Central memory CD8-positive, alpha-beta T cell (primary cell): ENCODE data around the gene SLMAP.

Source experiments
- ATAC-seq: fragments of 150-1000 bp; cut with Tn5 transposase; replicated peaks from 2 replicates; pipeline ENCODE4 v1.10.0; 2022; ENCODE audit warnings: mild to moderate bottlenecking, moderate FRiP score, moderate number of reproducible peaks; ENCODE audit not compliant: poor library complexity, severe bottlenecking; ENCODE audit errors: extremely low read depth
- DNase-seq, 2 donors: peaks; one replicate each; pipeline ENCODE4 v3.0.0; 2021; ENCODE audit warnings: low spot score in 2 of 2
- H3K27ac Mint-ChIP-seq: one replicate; pipeline ENCODE4 v1.8.0; 2022; ENCODE audit warnings: low read depth, mild to moderate bottlenecking, moderate library complexity, mixed read lengths
- H3K27me3 Mint-ChIP-seq: one replicate; pipeline ENCODE4 v1.8.0; 2022; ENCODE audit warnings: mixed read lengths
- H3K36me3 Mint-ChIP-seq: one replicate; pipeline ENCODE4 v1.8.0; 2022; ENCODE audit warnings: mild to moderate bottlenecking, moderate library complexity, mixed read lengths; ENCODE audit not compliant: insufficient read depth
- H3K4me1 Mint-ChIP-seq: one replicate; pipeline ENCODE4 v1.8.0; 2022; ENCODE audit warnings: mixed read lengths
- H3K4me3 Mint-ChIP-seq: one replicate; pipeline ENCODE4 v1.8.0; 2022; ENCODE audit warnings: mild to moderate bottlenecking, moderate library complexity, mixed read lengths
- H3K9me3 Mint-ChIP-seq: one replicate; pipeline ENCODE4 v1.8.0; 2022; ENCODE audit warnings: mixed read lengths

The SLMAP gene, protein sequence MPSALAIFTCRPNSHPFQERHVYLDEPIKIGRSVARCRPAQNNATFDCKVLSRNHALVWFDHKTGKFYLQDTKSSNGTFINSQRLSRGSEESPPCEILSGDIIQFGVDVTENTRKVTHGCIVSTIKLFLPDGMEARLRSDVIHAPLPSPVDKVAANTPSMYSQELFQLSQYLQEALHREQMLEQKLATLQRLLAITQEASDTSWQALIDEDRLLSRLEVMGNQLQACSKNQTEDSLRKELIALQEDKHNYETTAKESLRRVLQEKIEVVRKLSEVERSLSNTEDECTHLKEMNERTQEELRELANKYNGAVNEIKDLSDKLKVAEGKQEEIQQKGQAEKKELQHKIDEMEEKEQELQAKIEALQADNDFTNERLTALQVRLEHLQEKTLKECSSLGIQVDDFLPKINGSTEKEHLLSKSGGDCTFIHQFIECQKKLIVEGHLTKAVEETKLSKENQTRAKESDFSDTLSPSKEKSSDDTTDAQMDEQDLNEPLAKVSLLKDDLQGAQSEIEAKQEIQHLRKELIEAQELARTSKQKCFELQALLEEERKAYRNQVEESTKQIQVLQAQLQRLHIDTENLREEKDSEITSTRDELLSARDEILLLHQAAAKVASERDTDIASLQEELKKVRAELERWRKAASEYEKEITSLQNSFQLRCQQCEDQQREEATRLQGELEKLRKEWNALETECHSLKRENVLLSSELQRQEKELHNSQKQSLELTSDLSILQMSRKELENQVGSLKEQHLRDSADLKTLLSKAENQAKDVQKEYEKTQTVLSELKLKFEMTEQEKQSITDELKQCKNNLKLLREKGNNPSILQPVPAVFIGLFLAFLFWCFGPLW

DNA sequence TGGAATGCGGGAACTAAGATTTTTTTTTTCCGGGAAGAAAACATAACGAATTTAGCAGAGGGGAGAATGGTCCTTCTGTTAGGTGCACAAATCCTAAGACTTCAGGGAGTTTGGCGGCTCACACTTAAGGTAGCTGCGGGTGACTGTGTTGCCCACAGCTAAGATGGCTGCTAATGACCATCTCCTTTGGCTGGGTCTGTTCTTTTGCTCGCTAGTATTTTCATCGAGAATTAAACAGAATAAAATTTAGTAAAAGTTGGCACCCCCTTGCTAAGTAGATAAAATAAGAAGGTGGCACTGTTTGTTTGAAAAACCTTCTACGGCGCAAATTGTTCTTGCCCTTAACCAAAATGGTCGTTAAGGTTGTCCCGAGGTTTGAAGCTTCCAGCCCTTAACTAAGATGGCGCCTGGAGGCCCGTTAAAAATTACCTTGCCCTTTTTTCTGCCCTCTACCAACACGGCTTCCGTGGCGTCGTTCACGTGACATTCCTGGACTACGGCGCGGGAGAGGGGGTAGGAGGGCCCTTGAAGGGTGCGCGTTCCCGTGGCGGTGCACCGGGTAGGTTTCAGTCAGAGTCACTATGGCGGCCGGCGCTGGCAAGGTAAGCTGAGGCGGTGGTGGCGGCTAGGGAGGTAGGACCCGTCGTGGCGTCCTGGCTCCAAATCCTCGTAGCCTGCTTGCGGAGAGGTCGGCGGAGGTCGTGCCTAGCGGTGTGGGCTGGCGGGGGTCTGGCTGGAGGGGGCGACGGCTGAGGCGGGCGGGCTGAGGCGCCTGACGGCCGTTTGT is at the start of gene SLMAP:
Gene SLMAP (plus strand): TSS at position 569 of the 787 bp plus-strand sequence. CDS start 1,343 bp downstream, outside the sequence.
- DNase-seq (peak; percentile 85 to 93), ATAC-seq (peak; percentile 98)
- Mint-ChIP-seq H3K4me1 (peaks cover 23% of the 10 kb centered on the region), H3K36me3 (peaks cover 9% of the 10 kb centered on the region), H3K9me3 (no peaks in the 10 kb centered on the region), H3K4me3 (peak within 1 kb of the TSS; percentile 89), H3K27me3 (no peaks in the 10 kb centered on the region), H3K27ac (peak within 1 kb of the TSS; percentile 84)

DNA sequence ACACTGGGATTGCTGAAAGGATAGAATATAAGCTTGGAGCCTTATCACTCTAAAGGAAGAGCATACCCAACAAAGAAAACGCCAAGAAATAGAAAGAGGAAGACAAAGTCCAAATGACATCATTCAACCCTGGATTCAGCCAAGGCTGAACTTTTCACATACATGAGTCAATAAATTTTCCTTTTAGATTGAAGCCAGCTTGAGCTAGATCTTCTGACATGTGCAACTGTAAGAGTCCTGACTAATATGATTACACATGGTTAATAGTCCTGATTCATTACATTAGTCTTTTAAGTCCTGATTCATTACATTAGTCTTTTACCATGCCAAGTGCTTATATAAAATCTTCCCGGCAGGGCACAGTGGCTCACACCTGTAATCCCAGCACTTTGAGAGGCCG is 49.6 kb upstream of the SLMAP start:
- Mint-ChIP-seq H3K4me1 (peaks cover 5% of the 10 kb centered on the region), H3K36me3 (no peaks in the 10 kb centered on the region), H3K27ac (no peak overlapping the region), H3K9me3 (no peaks in the 10 kb centered on the region), H3K27me3 (no peaks in the 10 kb centered on the region), H3K4me3 (no peak overlapping the region)
- ATAC-seq (no peak), DNase-seq (no peak)

DNA sequence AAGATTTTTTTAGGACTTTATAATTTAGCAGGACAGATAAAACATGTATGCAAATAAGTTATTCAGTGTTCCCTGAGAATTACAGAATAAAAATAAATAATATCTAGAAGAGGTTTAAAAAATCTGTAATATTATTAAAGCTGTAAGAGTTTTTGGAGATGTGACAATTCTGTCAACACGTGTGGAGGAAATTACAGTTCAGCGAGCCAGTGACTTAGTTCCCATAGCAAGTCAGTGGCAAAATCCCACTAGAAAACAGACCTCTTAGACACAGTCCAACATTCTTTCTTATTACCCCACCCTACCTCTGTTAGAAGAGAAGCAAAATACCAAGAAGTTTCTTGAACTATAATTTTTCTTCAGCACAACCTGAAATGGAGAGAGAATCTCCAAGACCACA is 47.1 kb upstream of the SLMAP start:
- Mint-ChIP-seq H3K9me3 (no peaks in the 10 kb centered on the region), H3K4me1 (peaks cover 5% of the 10 kb centered on the region), H3K27me3 (no peaks in the 10 kb centered on the region), H3K36me3 (no peaks in the 10 kb centered on the region), H3K4me3 (no peak overlapping the region), H3K27ac (no peak overlapping the region)
- DNase-seq: no peak
- ATAC-seq: no peak

DNA sequence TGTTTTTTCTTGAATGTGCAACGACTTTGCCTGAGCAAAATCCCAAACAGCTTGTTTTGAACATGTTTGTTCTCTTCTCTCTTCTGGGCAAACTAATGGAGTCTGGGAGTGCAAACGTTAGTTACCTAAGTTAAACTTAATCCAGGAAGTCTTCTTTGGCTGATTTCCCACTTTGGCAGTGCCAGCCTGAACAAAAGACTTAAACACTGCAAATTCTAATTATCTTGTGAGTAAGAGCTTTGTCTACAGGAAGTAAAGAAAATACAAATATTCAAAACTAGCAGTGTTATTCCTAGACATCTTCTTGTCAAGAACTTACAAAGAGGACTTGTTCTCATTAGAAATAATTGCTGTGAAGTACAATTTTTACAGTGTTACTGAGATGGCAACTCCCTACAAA is 46.5 kb upstream of the SLMAP start:
- Mint-ChIP-seq H3K27ac (no peak overlapping the region), H3K36me3 (no peaks in the 10 kb centered on the region), H3K27me3 (no peaks in the 10 kb centered on the region), H3K4me3 (no peak overlapping the region), H3K9me3 (no peaks in the 10 kb centered on the region), H3K4me1 (peaks cover 5% of the 10 kb centered on the region)
- ATAC-seq (no peak), DNase-seq (no peak)

DNA sequence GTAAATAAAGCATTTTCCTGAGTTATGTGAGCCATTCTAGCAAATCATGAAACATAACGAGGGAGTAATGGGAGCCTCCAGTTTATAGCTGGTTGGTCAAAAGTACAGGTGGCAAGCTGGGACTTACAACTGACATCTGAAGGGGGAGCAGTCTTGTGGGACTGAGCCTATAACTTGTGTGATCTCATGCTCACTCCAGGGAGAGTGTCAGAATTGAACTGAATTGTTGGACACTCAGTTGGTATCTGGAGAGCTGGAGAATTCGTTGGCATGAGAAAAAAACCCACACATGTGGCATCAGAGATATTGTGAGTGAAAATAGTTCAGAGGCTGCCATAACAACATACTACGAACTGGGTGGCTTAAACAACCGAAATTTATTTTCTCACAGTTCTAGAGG is 40.4 kb upstream of the SLMAP start:
- H3K27me3 Mint-ChIP-seq: no peaks in the 10 kb centered on the region
- no peak for DNase-seq
- no peaks in the 10 kb centered on the region for H3K36me3 Mint-ChIP-seq
- H3K4me1 Mint-ChIP-seq: no peaks in the 10 kb centered on the region
- H3K9me3 Mint-ChIP-seq: no peaks in the 10 kb centered on the region
- no peak overlapping the region for H3K4me3 Mint-ChIP-seq
- H3K27ac Mint-ChIP-seq: no peak overlapping the region
- ATAC-seq: no peak

DNA sequence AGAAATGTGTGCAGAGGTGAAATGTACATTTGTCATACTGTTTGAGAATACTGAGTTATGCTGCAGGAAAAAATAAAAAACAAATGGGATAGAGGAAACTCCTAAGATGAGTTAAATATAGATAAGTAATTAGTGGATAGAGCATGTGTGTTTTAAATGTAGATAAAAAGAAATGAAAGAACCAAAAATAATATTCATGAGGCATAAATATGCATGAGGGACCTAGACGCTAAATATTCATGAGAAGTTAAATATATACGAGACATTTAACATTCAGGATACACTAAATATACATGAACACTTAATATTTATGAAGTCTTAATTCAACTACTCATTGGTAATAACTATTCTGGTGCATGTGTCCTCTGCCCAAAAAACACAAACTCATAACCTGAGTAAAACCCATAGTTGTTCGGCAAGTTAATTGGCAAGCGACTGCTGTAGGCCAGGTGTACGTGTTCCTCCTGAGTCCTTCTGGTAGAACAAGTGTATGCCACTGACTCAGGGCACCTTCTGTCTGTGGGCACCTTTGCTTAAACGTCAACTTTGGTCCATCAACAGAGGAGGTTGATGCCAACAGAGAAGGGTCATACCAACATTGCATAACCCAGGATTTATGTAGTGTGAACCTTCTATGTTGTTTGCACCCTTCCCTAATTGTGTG is 38.8 kb upstream of the SLMAP start:
- Mint-ChIP-seq H3K27me3 (peaks cover 3% of the 10 kb centered on the region), H3K36me3 (no peaks in the 10 kb centered on the region), H3K9me3 (no peaks in the 10 kb centered on the region), H3K27ac (no peak overlapping the region), H3K4me3 (no peak overlapping the region), H3K4me1 (no peaks in the 10 kb centered on the region)
- ATAC-seq (no peak), DNase-seq (no peak)

DNA sequence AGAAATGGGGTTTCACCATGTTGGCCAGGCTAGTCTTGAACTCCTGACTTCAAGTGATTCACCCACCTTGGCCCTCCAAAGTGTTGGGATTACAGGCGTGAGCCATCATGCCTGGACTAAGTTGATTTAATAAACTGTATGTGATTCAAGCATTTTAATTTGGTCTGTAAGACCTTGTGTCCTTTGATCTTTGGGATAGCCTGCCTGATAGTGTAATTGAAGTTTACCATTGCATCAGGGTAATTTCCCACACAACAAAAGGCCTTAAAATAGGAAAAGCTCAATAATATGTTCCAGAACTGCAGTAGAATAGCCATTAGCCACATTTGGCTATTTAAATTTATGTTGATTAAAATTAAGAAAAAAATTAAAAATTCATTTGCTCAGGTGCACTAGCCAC is 38.0 kb upstream of the SLMAP start:
- peaks cover 8% of the 10 kb centered on the region for H3K27me3 Mint-ChIP-seq
- H3K4me3 Mint-ChIP-seq: no peak overlapping the region
- DNase-seq (no peak), ATAC-seq (no peak)
- no peaks in the 10 kb centered on the region for H3K4me1 Mint-ChIP-seq
- no peak overlapping the region for H3K27ac Mint-ChIP-seq
- H3K9me3 Mint-ChIP-seq: no peaks in the 10 kb centered on the region
- H3K36me3 Mint-ChIP-seq: no peaks in the 10 kb centered on the region

DNA sequence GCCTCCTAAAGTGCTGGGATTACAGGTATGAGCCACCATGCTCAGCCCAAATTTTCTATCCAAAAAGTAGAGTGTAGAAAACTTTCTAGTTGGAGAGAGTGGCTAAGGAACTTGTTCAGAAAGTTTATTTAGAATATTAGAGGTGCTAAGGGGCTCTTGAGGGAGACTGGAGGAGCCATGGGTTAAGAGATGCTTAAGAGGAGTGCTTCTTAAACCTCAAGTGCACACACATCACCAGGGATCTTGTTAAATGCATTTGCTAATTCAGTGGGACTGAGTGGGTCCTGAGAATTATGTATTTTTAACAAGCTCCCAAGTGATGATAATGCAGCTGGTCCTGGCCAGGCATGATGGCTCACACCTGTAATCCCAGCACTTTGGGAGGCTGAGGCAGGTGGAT is 29.7 kb upstream of the SLMAP start:
- Mint-ChIP-seq H3K4me3 (no peak overlapping the region), H3K27me3 (peaks cover 9% of the 10 kb centered on the region), H3K4me1 (no peaks in the 10 kb centered on the region), H3K36me3 (no peaks in the 10 kb centered on the region), H3K9me3 (no peaks in the 10 kb centered on the region), H3K27ac (no peak overlapping the region)
- ATAC-seq (no peak), DNase-seq (no peak)

DNA sequence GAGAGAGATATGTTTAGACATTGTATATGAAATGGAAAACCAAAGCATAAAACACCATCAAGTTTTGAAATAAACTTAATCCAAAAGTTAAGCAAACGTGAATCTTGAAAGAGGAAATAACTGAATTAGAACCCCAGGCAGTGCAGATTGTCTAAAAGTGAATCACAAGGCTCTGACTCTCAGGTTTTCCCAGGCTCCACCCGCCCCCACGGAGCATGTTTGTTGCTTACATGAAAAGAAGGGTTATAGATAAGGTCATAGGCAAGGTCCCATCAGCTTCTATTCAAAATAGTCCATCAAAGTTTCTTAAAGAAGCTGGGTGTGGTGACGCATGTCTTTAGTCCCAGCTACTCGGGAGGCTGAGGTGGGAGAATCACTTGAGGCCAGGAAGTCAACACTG is 29.0 kb upstream of the SLMAP start:
- H3K9me3 Mint-ChIP-seq: no peaks in the 10 kb centered on the region
- ATAC-seq (no peak), DNase-seq (no peak)
- H3K4me3 Mint-ChIP-seq: no peak overlapping the region
- no peaks in the 10 kb centered on the region for H3K36me3 Mint-ChIP-seq
- no peak overlapping the region for H3K27ac Mint-ChIP-seq
- H3K27me3 Mint-ChIP-seq: peaks cover 15% of the 10 kb centered on the region
- H3K4me1 Mint-ChIP-seq: no peaks in the 10 kb centered on the region

DNA sequence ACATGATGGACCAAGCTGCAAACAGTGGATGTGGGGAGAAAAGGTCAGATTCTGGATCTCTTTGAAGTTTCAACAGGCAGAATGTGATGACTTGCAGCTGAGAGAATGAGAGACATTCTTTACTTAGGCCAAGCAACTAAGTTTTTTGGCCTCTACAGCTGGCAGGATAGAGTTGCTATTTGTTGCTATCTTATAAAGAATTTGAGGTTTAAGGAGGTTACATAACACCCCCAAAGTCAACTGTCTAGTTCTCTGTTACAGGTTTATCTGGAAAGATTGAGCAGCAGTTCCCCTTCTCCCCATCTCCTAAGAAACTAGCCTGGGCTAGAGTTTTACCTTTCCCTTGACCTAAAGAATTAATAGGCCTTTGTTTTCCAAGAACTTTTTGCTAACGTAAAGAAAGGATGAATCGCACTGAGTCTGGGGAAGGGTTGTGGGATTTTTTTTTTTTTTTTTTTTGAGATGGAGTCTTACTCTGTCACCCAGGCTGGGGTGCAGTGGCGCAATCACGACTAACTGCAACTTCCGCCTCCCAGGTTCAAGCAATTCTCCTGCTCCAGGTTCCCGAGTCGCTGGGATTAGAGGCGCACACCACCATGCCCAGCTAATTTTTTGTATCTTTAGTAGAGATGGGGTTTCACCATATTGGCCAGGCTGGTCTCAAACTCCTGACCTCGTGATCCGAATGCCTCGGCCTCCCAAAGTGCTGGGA is 26.6 kb upstream of the SLMAP start:
- no peak overlapping the region for H3K27ac Mint-ChIP-seq
- no peaks in the 10 kb centered on the region for H3K9me3 Mint-ChIP-seq
- ATAC-seq (no peak), DNase-seq (no peak)
- H3K4me3 Mint-ChIP-seq: no peak overlapping the region
- H3K27me3 Mint-ChIP-seq: peaks cover 8% of the 10 kb centered on the region
- H3K4me1 Mint-ChIP-seq: no peaks in the 10 kb centered on the region
- H3K36me3 Mint-ChIP-seq: no peaks in the 10 kb centered on the region

DNA sequence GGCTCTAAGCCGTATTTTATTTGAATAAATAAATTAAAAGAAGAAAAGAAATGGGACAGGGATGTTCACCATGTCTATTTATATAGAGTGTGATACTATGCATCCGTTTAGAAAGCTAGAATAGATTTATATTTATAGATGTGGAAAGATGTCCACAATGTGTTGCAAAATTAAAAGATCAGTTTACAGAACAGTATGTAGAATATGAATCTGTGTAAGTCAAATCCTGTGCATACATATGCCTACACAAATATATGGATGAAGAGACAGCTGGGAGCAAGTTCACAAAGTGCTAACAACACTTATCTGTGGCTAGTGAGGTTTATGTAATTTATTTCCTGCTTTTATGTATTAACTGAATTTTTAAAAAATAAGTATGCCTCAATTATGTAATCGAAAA is 25.4 kb upstream of the SLMAP start:
- no peak for ATAC-seq
- Mint-ChIP-seq H3K27ac (no peak overlapping the region), H3K4me1 (no peaks in the 10 kb centered on the region), H3K27me3 (peaks cover 8% of the 10 kb centered on the region), H3K4me3 (no peak overlapping the region), H3K36me3 (no peaks in the 10 kb centered on the region), H3K9me3 (no peaks in the 10 kb centered on the region)
- no peak for DNase-seq

DNA sequence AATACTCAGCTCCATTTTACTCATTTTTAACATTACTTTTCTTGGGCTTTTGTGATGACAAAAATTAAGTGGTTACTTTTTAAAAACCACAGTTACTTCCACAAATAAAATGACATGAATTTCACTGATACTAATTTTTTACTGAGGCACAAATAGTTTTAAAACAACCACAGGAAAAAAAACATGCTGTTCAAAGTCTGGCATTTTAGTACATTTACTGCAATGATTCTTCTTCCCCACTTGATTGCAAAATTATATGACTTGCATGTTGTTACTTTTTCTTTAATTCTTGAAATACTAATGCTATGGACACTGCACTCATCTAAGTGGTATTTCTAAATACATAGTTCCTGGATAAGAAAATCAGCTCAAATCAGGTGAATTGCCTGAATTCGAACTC is 24.8 kb upstream of the SLMAP start:
- H3K9me3 Mint-ChIP-seq: no peaks in the 10 kb centered on the region
- no peak for DNase-seq
- no peak overlapping the region for H3K4me3 Mint-ChIP-seq
- peaks cover 8% of the 10 kb centered on the region for H3K27me3 Mint-ChIP-seq
- H3K36me3 Mint-ChIP-seq: no peaks in the 10 kb centered on the region
- no peaks in the 10 kb centered on the region for H3K4me1 Mint-ChIP-seq
- no peak for ATAC-seq
- H3K27ac Mint-ChIP-seq: no peak overlapping the region
